Activated CD4-positive, alpha-beta T cell treated with anti-CD3 and anti-CD28 coated beads, Interleukin-2, amount 50 U/mL, for 48 hours (primary cell): ENCODE data around the gene MYO15A.

Source experiments
- DNase-seq, 2 experiments: peaks; one replicate each; pipeline ENCODE4 v3.0.0-alpha.2; 2020

The MYO15A gene

GRCh38 chr17:18159551-18160120 is 51.1 kb downstream of the MYO15A start:
- DNase-seq = no peak

- DNase-seq = no peak
These were observed 51.7 kb downstream of the MYO15A start for GRCh38 chr17:18160128-18160856.

GRCh38 chr17:18161207-18162145 is 52.9 kb downstream of the MYO15A start:
- DNase-seq = no peak

- DNase-seq = no peak
These were observed 55.0 kb downstream of the MYO15A start for GRCh38 chr17:18163547-18163946.

- DNase-seq = no peak
These were observed 58.3 kb downstream of the MYO15A start for GRCh38 chr17:18166894-18167293.

- DNase-seq = no peak
These were observed 58.9 kb downstream of the MYO15A start for GRCh38 chr17:18167421-18167820.

- no peak for DNase-seq
These were observed 64.1 kb downstream of the MYO15A start for GRCh38 chr17:18172531-18173278.

GRCh38 chr17:18173740-18174139 is 65.2 kb downstream of the MYO15A start:
- no peak for DNase-seq

GRCh38 chr17:18176176-18176575 is 67.6 kb downstream of the MYO15A start:
- no peak for DNase-seq

GRCh38 chr17:18177133-18177532 is 68.6 kb downstream of the MYO15A start:
- DNase-seq = no peak

GRCh38 chr17:18177722-18178121 is 69.2 kb downstream of the MYO15A start:
- no peak for DNase-seq

GRCh38 chr17:18179196-18179595 is 70.6 kb downstream of the MYO15A start:
- no peak for DNase-seq

GRCh38 chr17:18179804-18180203 is 71.2 kb downstream of the MYO15A start:
- no peak for DNase-seq

- peak; percentile 65 to 78 for DNase-seq
These were observed 72.8 kb downstream of the MYO15A start for GRCh38 chr17:18181358-18181757.

- DNase-seq = peak; percentile 18 to 27
These were observed 73.8 kb downstream of the MYO15A start for GRCh38 chr17:18182110-18182977.

GRCh38 chr17:18182978-18183333 is 74.4 kb downstream of the MYO15A start:
- peak; percentile 88 to 90 for DNase-seq

GRCh38 chr17:18183334-18184142 is 75.0 kb downstream of the MYO15A start, which contains the start of gene ALKBH5:
TSS of gene ALKBH5 (plus strand) at chr17:18183828. CDS start at chr17:18184244, 416 bp downstream.
- peak; percentile 95 for DNase-seq

- DNase-seq = peak; percentile 68 to 78
These were observed 75.8 kb downstream of the MYO15A start for GRCh38 chr17:18184143-18185031.

- DNase-seq = no peak
These were observed 76.8 kb downstream of the MYO15A start for GRCh38 chr17:18185391-18185790.
